Astrocyte of the spinal cord (primary cell): ENCODE measurements around the gene FAM98B.

ENCODE experiments used
- DNase-seq: peaks from one replicate; pipeline ENCODE4 v3.0.0; 2011; ENCODE audit warnings: low read depth, low spot score
- H3K4me3 ChIP-seq: 2 replicates; pipeline ENCODE4 v1.5.1; 2011; ENCODE audit warnings: low read depth, mild to moderate bottlenecking, low read length, moderate library complexity
- CTCF ChIP-seq: IDR thresholded peaks from 2 replicates; pipeline ENCODE4 v1.5.1; 2012; ENCODE audit warnings: low read depth, mild to moderate bottlenecking, low read length, inconsistent platforms
- in situ Hi-C: cut with HindIII; loops from 2 replicates; pipeline ENCODE4 v1.10.0; 2017; ENCODE audit warnings: low sequenced_read_pairs

Gene FAM98B

DNA sequence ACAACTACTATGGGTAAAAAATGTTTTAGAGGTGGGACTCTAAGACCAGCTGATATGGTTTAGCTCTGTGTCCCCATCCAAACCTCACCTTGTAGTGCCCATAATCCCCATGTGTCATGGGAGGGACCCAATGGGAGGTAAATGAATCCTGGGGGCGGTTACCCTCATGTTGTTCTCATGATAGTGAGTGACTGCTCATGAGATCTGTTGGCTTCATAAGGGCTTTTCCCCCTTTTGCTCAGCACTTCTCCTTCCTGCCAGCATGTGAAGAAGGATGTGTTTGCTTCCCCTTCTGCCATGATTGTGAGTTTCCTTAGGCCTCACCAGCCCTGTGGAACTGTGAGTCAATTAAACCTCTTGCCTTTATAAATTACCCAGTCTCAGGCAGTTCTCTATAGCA, 45.7 kb downstream of the FAM98B start:
- H3K4me3 ChIP-seq = no peak overlapping the region
- no peak for DNase-seq
- in situ Hi-C loops = no loop called here
- TF ChIP-seq CTCF = no peak

- TF ChIP-seq CTCF = no peak
- in situ Hi-C loops = no loop called here
Observed at GRCh38 chr15:38503496-38503895, 49.6 kb downstream of the FAM98B start.

DNA sequence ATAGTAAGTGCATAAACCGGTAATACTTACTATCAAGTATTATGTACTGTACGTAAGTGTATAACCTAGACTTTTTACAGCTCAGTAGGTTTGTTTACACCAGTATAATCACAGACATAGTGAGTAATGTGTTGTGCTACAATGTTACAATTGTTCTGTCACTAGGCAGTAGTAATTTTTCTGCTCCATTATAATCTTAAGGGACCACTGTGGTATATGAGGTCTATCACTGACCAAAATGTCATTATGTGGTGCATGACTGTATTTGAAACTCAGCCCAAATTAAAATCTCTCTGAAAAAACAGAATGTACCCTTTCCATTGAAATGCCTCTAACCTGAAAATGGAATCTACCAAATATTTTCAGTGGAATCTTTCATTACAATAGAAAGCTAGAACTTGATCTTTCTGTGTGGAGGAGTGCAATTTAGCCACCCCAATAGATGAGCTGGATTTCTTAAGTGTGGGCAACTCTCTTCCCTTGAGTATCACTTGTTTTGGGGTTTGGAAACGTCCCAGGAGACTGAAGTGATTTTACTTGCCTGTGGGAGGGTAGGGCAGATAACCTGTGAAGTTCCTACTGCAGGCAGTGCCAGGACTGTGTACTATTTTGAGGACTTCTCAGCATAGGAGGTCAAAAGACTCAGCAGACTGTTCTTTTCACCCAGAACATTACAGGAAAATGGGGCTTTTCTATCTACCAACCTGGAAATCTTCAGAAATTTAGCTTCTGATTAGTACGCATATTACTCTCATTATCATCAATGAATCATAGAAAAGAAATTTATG, 50.9 kb downstream of the FAM98B start:
- in situ Hi-C loops = no loop called here
- peak; percentile 16 for DNase-seq
- H3K4me3 ChIP-seq = no peak overlapping the region
- TF ChIP-seq CTCF = no peak

More at GRCh38 chr15:38503496-38503895, 49.6 kb downstream of the FAM98B start:
- no peak overlapping the region for H3K4me3 ChIP-seq
- no peak for DNase-seq

- in situ Hi-C loops = no loop called here
- H3K4me3 ChIP-seq = no peak overlapping the region
- no peak for DNase-seq
- no peak for TF ChIP-seq CTCF
Observed at GRCh38 chr15:38506997-38507396, 53.1 kb downstream of the FAM98B start.

DNA sequence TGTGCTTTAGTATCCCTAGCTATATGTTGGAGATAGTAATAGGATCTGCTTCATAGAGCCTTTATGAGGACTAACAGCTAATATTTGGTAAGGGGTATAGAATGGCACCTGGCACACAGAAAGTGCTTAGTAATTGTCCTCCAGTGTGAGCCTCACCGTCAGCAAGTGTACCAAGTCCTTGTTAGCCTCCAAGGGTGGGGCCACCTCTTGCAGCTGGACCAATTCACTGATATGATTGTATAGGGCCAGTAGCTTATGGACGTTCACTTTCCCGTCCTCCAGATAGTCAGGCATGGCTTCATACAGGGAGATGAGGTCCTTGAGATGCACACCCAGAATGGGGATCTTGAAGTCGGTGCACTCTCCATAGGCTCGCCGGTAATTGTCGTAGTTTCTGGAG, 53.6 kb downstream of the FAM98B start:
- no peak for TF ChIP-seq CTCF
- in situ Hi-C loops = no loop called here
- DNase-seq = no peak
- H3K4me3 ChIP-seq = no peak overlapping the region

GRCh38 chr15:38508647-38509046, 54.7 kb downstream of the FAM98B start:
- in situ Hi-C loops = no loop called here
- DNase-seq = no peak
- no peak for TF ChIP-seq CTCF

More at GRCh38 chr15:38508647-38509046, 54.7 kb downstream of the FAM98B start:
- H3K4me3 ChIP-seq = no peak overlapping the region
